ENCODE measurements around the gene NDUFS5. TPM values are rescaled to one million over a fixed set of nuclear protein-coding genes. Genes with fewer than 3 reads are reported as not detected.
A peak's percentile ranks its signal among the peaks of the same experiment; 100 is the strongest.
"Not testable (repeated sequence)": the region's sequence is repeated elsewhere in the genome, so short reads cannot be mapped to it uniquely, and the experiment has no call there.

Gene NDUFS5
- polyA plus RNA-seq, 1 of the 3 experiments (the other 2 are of a cell fraction): 881 TPM

GRCh38 chr1:39026051-39026865, at the start of gene NDUFS5 (continued):
- no peak for TF ChIP-seq PBX3 (IDR thresholded peaks at IDR 0.05)
- TF ChIP-seq TAF1 (IDR thresholded peaks at IDR 0.05; ENCODE audit: borderline replicate concordance, low read depth, low read length): peak; percentile 94
- TF ChIP-seq USF1 (IDR thresholded peaks at IDR 0.05; ENCODE audit: borderline replicate concordance, low read depth): no peak
- 0 out of 2 replicates have a peak, but pooled peaks have one; percentile 6 for TF ChIP-seq NFIC (IDR thresholded peaks at IDR 0.05; ENCODE audit: borderline replicate concordance)
- TF ChIP-seq YY1 (IDR thresholded peaks at IDR 0.05; ENCODE audit: low read depth): peak; percentile 33; the same call in 1 of the 2 replicates
- peak; percentile 76 for TF ChIP-seq MAX (IDR thresholded peaks at IDR 0.05; ENCODE audit: low read depth)
- no peak for TF ChIP-seq JUND (IDR thresholded peaks at IDR 0.05)
- 0 out of 2 replicates have a peak, but pooled peaks have one; percentile 65 for TF ChIP-seq ELF1 (IDR thresholded peaks at IDR 0.05)
- TF ChIP-seq CHD2 (IDR thresholded peaks at IDR 0.05; ENCODE audit: low read length, partially characterized antibody): peak; percentile 44
- no peak for TF ChIP-seq SMC3 (IDR thresholded peaks at IDR 0.05; ENCODE audit: low read depth, low read length)
- no peak for TF ChIP-seq USF2 (IDR thresholded peaks at IDR 0.05; ENCODE audit: borderline replicate concordance, low read depth, low read length)
- TF ChIP-seq POLR2AphosphoS5 (IDR thresholded peaks at IDR 0.05; ENCODE audit: low read depth, low read length): peak; percentile 95

GRCh38 chr1:38977399-38978244, 48.5 kb upstream of the NDUFS5 start:
- CTCF ChIA-PET: interaction anchor here (1.5 kb wide), 1 partner anchor 48 kb away, joined by 5 read pairs; the partner anchor contains the start of gene NDUFS5
- H3K27ac ChIP-seq (ENCODE audit: low read depth in 2 of 2, low read length in 1 of 2); H3K4me3 ChIP-seq (ENCODE audit: low read depth in 2 of 2, low read length in 1 of 2); H3K79me2 ChIP-seq (ENCODE audit: insufficient read depth); DNase-seq; H2AFZ ChIP-seq (ENCODE audit: low read depth); H3F3A ChIP-seq (replicated peaks; ENCODE audit: insufficient read depth); H3K4me1 ChIP-seq (ENCODE audit: control insufficient read depth in 1 of 2, insufficient read depth in 2 of 2, low read depth in 1 of 2, low read length in 1 of 2); POLR2A ChIA-PET; H3K36me3 ChIP-seq (replicated peaks in 1 of 2; ENCODE audit: control insufficient read depth in 1 of 2, insufficient read depth in 2 of 2, low read length in 1 of 2); H3K27me3 ChIP-seq (ENCODE audit: insufficient read depth); H3K9ac ChIP-seq; H4K20me1 ChIP-seq (ENCODE audit: insufficient read depth); H3K9me2 ChIP-seq; H3K9me3 ChIP-seq; H3K4me2 ChIP-seq: not testable (repeated sequence)
- 66% methylated on average over 12 of the region's 12 CpGs for WGBS (ENCODE audit: low lambda C conversion rate)

GRCh38 chr1:38978245-38978542, 48.0 kb upstream of the NDUFS5 start:
- H3K4me3 ChIP-seq (ENCODE audit: low read depth in 2 of 2, low read length in 1 of 2); DNase-seq; H3K4me2 ChIP-seq; H3K9me2 ChIP-seq; H3F3A ChIP-seq (replicated peaks; ENCODE audit: insufficient read depth); POLR2A ChIA-PET; H3K79me2 ChIP-seq (ENCODE audit: insufficient read depth); H3K4me1 ChIP-seq (ENCODE audit: control insufficient read depth in 1 of 2, insufficient read depth in 2 of 2, low read depth in 1 of 2, low read length in 1 of 2); H3K9me3 ChIP-seq; H3K36me3 ChIP-seq (replicated peaks in 1 of 2; ENCODE audit: control insufficient read depth in 1 of 2, insufficient read depth in 2 of 2, low read length in 1 of 2); H3K27me3 ChIP-seq (ENCODE audit: insufficient read depth); CTCF ChIA-PET; H3K27ac ChIP-seq (ENCODE audit: low read depth in 2 of 2, low read length in 1 of 2); H2AFZ ChIP-seq (ENCODE audit: low read depth); H4K20me1 ChIP-seq (ENCODE audit: insufficient read depth); H3K9ac ChIP-seq: not testable (repeated sequence)
- WGBS (ENCODE audit: low lambda C conversion rate): 72% methylated on average over 6 of the region's 6 CpGs

GRCh38 chr1:38979380-38979779, 46.8 kb upstream of the NDUFS5 start:
- H3K27me3 ChIP-seq (ENCODE audit: insufficient read depth); H3K27ac ChIP-seq (ENCODE audit: low read depth in 2 of 2, low read length in 1 of 2); H2AFZ ChIP-seq (ENCODE audit: low read depth); H3K4me1 ChIP-seq (ENCODE audit: control insufficient read depth in 1 of 2, insufficient read depth in 2 of 2, low read depth in 1 of 2, low read length in 1 of 2); H3K4me2 ChIP-seq; H3K9ac ChIP-seq; DNase-seq; H3K9me3 ChIP-seq; CTCF ChIA-PET; H3F3A ChIP-seq (replicated peaks; ENCODE audit: insufficient read depth); POLR2A ChIA-PET; H4K20me1 ChIP-seq (ENCODE audit: insufficient read depth); H3K79me2 ChIP-seq (ENCODE audit: insufficient read depth); H3K4me3 ChIP-seq (ENCODE audit: low read depth in 2 of 2, low read length in 1 of 2); H3K9me2 ChIP-seq; H3K36me3 ChIP-seq (replicated peaks in 1 of 2; ENCODE audit: control insufficient read depth in 1 of 2, insufficient read depth in 2 of 2, low read length in 1 of 2): not testable (repeated sequence)
- 19% methylated on average over 1 of the region's 1 CpG for WGBS (ENCODE audit: low lambda C conversion rate)

Data from SK-N-SH (cell line).